Esophagus squamous epithelium (tissue), 5 donors: Measurements from ENCODE around the gene GRIK4. TPM values are rescaled to one million over a fixed set of nuclear protein-coding genes. Genes with fewer than 3 reads are reported as not detected.
A peak's percentile ranks its signal among the peaks of the same experiment; 100 is the strongest.

ENCODE experiments used
- DNase-seq: peaks from one replicate; lab custom pipeline; 2025; lab: John Stamatoyannopoulos, UW
- H3K27ac ChIP-seq, 4 donors: fragments of 200-600 bp; sonication (generic); one replicate each; pipeline ENCODE4 v1.5.1; 2016 to 2019; ENCODE audit warnings: mild to moderate bottlenecking in 1 of 4
- H3K27me3 ChIP-seq, 4 donors: fragments of 200-600 bp; sonication (generic); 1 replicate in 3 of 4; 2 replicates in 1 of 4; pipeline versions ENCODE4 v1.5.1 to v1.6.0; 2017 to 2021; ENCODE audit warnings: antibody characterized with exemption in 1 of 4
- H3K36me3 ChIP-seq, 3 donors: fragments of 200-600 bp; sonication (generic); one replicate each; pipeline ENCODE4 v1.5.1; 2016 to 2019
- H3K4me1 ChIP-seq, 3 donors: fragments of 200-600 bp; sonication (generic); one replicate each; pipeline ENCODE4 v1.5.1; 2017 to 2019
- H3K4me3 ChIP-seq, 4 donors: fragments of 200-600 bp; sonication (generic); 1 replicate in 3 of 4; 2 replicates in 1 of 4; pipeline ENCODE4 v1.5.1; 2016 to 2019; ENCODE audit warnings: mild to moderate bottlenecking in 2 of 4, moderate library complexity in 1 of 4
- H3K9me3 ChIP-seq, 3 donors: fragments of 200-600 bp; sonication (generic); one replicate each; pipeline ENCODE4 v1.5.1; 2016 to 2019
- CTCF ChIP-seq, 6 experiments: fragments of 450-650 bp in 4 of 6; fragments of 200-600 bp in 2 of 6; sonication (generic) in 2 of 6; IDR thresholded peaks; one replicate each; pipeline ENCODE4 v1.5.1; 2016 to 2019; ENCODE audit warnings: antibody characterized with exemption in 6 of 6, mild to moderate bottlenecking in 4 of 6, moderate library complexity in 4 of 6
- POLR2A ChIP-seq, 4 donors: fragments of 450-650 bp; IDR thresholded peaks; one replicate each; pipeline ENCODE4 v1.6.1; 2017; ENCODE audit warnings: antibody characterized with exemption in 4 of 4, mild to moderate bottlenecking in 4 of 4, moderate library complexity in 3 of 4
- WGBS, 2 donors: methylation state at CpG; one replicate each; pipeline ENCODE4 v1.1.5; 2018; 5-methylcytosine and 5-hydroxymethylcytosine counted together
- intact Hi-C: fragments of 100-400 bp; cut with DNase I; formaldehyde crosslinking; loops from one replicate; pipeline ENCODE4 v1.15.0; 2022
- total RNA-seq, 4 donors: library from RNA; depleted of rRNA; stranded (reverse); fragments of >200 nt; gene quantifications; one replicate each; pipeline ENCODE4 v1.1.0, GENCODE V29; 2016
- donor health status: DM: yes; HTN: yes; CAD: no.

Gene GRIK4
- total RNA-seq, 4 donors from 2014 or later, result 0.15 to 0.19 TPM; not detected in 2

GRCh38 chr11:120608760-120609211 lies 97.2 kb downstream of the GRIK4 start:
- no peaks in the 10 kb centered on the region for H3K27me3 ChIP-seq
- peaks cover 0 to 20% (median 6%) of the 10 kb centered on the region in 3 donors for H3K4me1 ChIP-seq
- no peak for DNase-seq
- 64 to 65% methylated on average over 4 of the region's 4 CpGs for WGBS, 2 donors
- H3K4me3 ChIP-seq, result no peak overlapping the region
- no peaks in the 10 kb centered on the region for H3K36me3 ChIP-seq
- H3K9me3 ChIP-seq, result no peaks in the 10 kb centered on the region
- H3K27ac ChIP-seq, result no peak overlapping the region
- TF ChIP-seq POLR2A (IDR thresholded peaks at IDR 0.05) (no peak), CTCF (IDR thresholded peaks at IDR 0.05) (no peak)
- intact Hi-C loops, result no loop called here

GRCh38 chr11:120610111-120610510 lies 98.6 kb downstream of the GRIK4 start:
- Histone ChIP-seq H3K4me3 (no peak overlapping the region), H3K27ac (no peak overlapping the region), H3K4me1 (peaks cover 0 to 22% (median 6%) of the 10 kb centered on the region in 3 donors), H3K9me3 (no peaks in the 10 kb centered on the region), H3K27me3 (no peaks in the 10 kb centered on the region), H3K36me3 (no peaks in the 10 kb centered on the region)
- 85 to 89% methylated on average over 8 of the region's 8 CpGs for WGBS, 2 donors
- no peak for DNase-seq
- TF ChIP-seq CTCF (IDR thresholded peaks at IDR 0.05) (no peak), POLR2A (IDR thresholded peaks at IDR 0.05) (no peak)
- intact Hi-C loops, result no loop called here

GRCh38 chr11:120611581-120611980 lies 100.0 kb downstream of the GRIK4 start:
- no peaks in the 10 kb centered on the region for H3K9me3 ChIP-seq
- 83 to 85% methylated on average over 4 of the region's 7 CpGs for WGBS, 2 donors

GRCh38 chr11:120612513-120613263 lies 101.1 kb downstream of the GRIK4 start:
- TF ChIP-seq POLR2A (IDR thresholded peaks at IDR 0.05) (no peak), CTCF (IDR thresholded peaks at IDR 0.05) (no peak)
- peak overlapping the region in 2 of 4 donors; percentile 38 to 39 for H3K27ac ChIP-seq
- 51 to 61% methylated on average over 8 of the region's 8 CpGs for WGBS, 2 donors
- no peak overlapping the region for H3K4me3 ChIP-seq
- intact Hi-C loops, result no loop called here
- peaks cover 0 to 1% (median 0%) of the 10 kb centered on the region in 3 donors for H3K9me3 ChIP-seq
- H3K36me3 ChIP-seq, result no peaks in the 10 kb centered on the region
- no peak for DNase-seq
- H3K27me3 ChIP-seq, result no peaks in the 10 kb centered on the region
- H3K4me1 ChIP-seq, result peaks cover 0 to 22% (median 6%) of the 10 kb centered on the region in 3 donors

More at GRCh38 chr11:120611581-120611980, 100.0 kb downstream of the GRIK4 start:
- no peak overlapping the region for H3K27ac ChIP-seq
- no peaks in the 10 kb centered on the region for H3K27me3 ChIP-seq
- H3K4me1 ChIP-seq, result peaks cover 0 to 22% (median 6%) of the 10 kb centered on the region in 3 donors
- no peak overlapping the region for H3K4me3 ChIP-seq
- intact Hi-C loops, result no loop called here
- no peak for DNase-seq
- TF ChIP-seq CTCF (IDR thresholded peaks at IDR 0.05) (no peak), POLR2A (IDR thresholded peaks at IDR 0.05) (no peak)
- no peaks in the 10 kb centered on the region for H3K36me3 ChIP-seq
